HG02973 (cell line): ENCODE data around the gene NIF3L1.
A peak's percentile ranks its signal among the peaks of the same experiment; 100 is the strongest.
"Not testable (repeated sequence)": the region's sequence is repeated elsewhere in the genome, so short reads cannot be mapped to it uniquely, and the experiment has no call there.

Experiments
- ATAC-seq: cut with Tn5 transposase; IDR thresholded peaks from one replicate; pipeline ENCODE4 v1.9.1; 2021; ENCODE audit warnings: moderate library complexity; ENCODE audit not compliant: unreplicated experiment

The NIF3L1 gene

GRCh38 chr2:200871151-200871550, 18.0 kb upstream of the NIF3L1 start:
- ATAC-seq: no peak

- ATAC-seq: no peak
These were observed 15.6 kb upstream of the NIF3L1 start for GRCh38 chr2:200873560-200873959.

- ATAC-seq: no peak
These were observed 11.7 kb upstream of the NIF3L1 start for GRCh38 chr2:200877443-200877842.

- no peak for ATAC-seq
These were observed 10.8 kb upstream of the NIF3L1 start for GRCh38 chr2:200878289-200878880.

GRCh38 chr2:200881715-200882249, 7.4 kb upstream of the NIF3L1 start:
- ATAC-seq: not testable (repeated sequence)

- ATAC-seq: no peak
These were observed 10.3 kb downstream of the NIF3L1 start for GRCh38 chr2:200899482-200899881.

- peak; percentile 97 for ATAC-seq
These were observed 12.4 kb downstream of the NIF3L1 start for GRCh38 chr2:200901459-200902072.

- peak; percentile 44 for ATAC-seq
These were observed 16.6 kb downstream of the NIF3L1 start for GRCh38 chr2:200905618-200906296.

GRCh38 chr2:200909958-200910357, 20.8 kb downstream of the NIF3L1 start:
- no peak for ATAC-seq

- no peak for ATAC-seq
These were observed 24.5 kb downstream of the NIF3L1 start for GRCh38 chr2:200913654-200914053.

GRCh38 chr2:200922439-200922838, 33.3 kb downstream of the NIF3L1 start:
- ATAC-seq: no peak

GRCh38 chr2:200929334-200930249, 40.4 kb downstream of the NIF3L1 start:
- no peak for ATAC-seq

GRCh38 chr2:200930947-200931626, 41.9 kb downstream of the NIF3L1 start:
- no peak for ATAC-seq

GRCh38 chr2:200939832-200940231, 50.7 kb downstream of the NIF3L1 start:
- no peak for ATAC-seq

- no peak for ATAC-seq
These were observed 54.4 kb downstream of the NIF3L1 start for GRCh38 chr2:200943527-200944105.

- ATAC-seq: no peak
These were observed 55.6 kb downstream of the NIF3L1 start for GRCh38 chr2:200944467-200945394.

- no peak for ATAC-seq
These were observed 56.2 kb downstream of the NIF3L1 start for GRCh38 chr2:200945395-200945729.

GRCh38 chr2:200950378-200950777, 61.2 kb downstream of the NIF3L1 start:
- no peak for ATAC-seq
